ENCODE measurements around the gene PTPRF.
"Not testable (repeated sequence)": the region's sequence is repeated elsewhere in the genome, so short reads cannot be mapped to it uniquely, and the experiment has no call there.

PTPRF gene

DNA sequence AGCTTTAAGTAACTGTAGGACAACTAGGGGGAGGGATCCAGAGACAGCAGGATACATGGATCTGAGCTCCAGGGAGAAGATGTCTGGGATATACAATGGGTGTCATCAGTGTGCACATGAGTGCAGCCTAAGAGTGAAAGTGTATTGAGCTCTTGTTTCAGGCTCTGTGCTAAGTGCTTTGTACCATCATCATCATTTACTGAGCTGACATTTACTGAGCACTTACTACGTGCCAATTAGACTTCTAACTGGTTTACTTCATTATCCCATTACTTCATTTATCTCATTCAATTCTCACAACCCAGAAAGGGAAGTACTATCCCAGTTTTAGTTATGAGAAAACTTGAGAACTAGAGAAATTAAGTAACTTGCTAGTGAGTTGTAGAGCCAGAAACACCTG lies 114.8 kb downstream of the PTPRF start:
- TF ChIP-seq, protein P1, sequence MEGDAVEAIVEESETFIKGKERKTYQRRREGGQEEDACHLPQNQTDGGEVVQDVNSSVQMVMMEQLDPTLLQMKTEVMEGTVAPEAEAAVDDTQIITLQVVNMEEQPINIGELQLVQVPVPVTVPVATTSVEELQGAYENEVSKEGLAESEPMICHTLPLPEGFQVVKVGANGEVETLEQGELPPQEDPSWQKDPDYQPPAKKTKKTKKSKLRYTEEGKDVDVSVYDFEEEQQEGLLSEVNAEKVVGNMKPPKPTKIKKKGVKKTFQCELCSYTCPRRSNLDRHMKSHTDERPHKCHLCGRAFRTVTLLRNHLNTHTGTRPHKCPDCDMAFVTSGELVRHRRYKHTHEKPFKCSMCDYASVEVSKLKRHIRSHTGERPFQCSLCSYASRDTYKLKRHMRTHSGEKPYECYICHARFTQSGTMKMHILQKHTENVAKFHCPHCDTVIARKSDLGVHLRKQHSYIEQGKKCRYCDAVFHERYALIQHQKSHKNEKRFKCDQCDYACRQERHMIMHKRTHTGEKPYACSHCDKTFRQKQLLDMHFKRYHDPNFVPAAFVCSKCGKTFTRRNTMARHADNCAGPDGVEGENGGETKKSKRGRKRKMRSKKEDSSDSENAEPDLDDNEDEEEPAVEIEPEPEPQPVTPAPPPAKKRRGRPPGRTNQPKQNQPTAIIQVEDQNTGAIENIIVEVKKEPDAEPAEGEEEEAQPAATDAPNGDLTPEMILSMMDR (IDR thresholded peaks at IDR 0.05; ENCODE audit: insufficient read depth, low read depth, low read length, missing control alignments) = no peak
- no peak for DNase-seq (ENCODE audit: low read depth)
- H3K4me3 ChIP-seq (ENCODE audit: low read length) = no peak overlapping the region

GRCh38 chr1:43647331-43647730 lies 116.6 kb downstream of the PTPRF start:
- not testable (repeated sequence) for DNase-seq (ENCODE audit: low read depth); H3K4me3 ChIP-seq (ENCODE audit: low read length)

- DNase-seq (ENCODE audit: low read depth) = peak; percentile 65
- no peak overlapping the region for H3K4me3 ChIP-seq (ENCODE audit: low read length)
- TF ChIP-seq, protein P1 (IDR thresholded peaks at IDR 0.05; ENCODE audit: insufficient read depth, low read depth, low read length, missing control alignments) = no peak
These were observed 117.7 kb downstream of the PTPRF start for GRCh38 chr1:43648221-43648847.

DNA sequence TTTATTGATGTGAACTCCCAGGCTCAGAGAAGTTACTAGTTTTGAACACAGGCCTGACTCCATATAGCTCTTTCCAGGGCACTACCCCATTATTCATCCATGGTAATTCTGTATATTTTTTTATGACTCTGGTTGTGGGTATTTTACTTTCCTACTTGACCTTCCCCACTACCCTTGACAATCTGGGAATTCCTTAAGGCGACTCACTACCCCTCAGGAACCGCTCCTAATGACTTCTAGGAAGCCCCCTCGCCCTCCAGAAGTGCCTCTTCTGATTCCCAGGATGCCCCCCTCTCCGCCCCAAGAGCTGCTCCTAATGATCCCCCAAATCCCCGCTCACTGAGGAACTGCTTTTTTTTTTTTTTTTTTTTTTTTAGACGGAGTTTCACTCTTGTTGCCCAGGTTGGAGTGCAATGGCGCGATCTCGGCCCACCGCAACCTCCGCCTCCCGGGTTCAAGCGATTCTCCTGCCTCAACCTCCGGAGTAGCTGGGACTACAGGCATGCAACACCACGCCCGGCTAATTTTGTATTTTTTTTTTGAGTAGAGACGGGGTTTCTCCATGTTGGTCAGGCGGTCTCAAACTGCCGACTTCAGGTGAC lies 118.3 kb downstream of the PTPRF start:
- no peak for DNase-seq (ENCODE audit: low read depth)
- H3K4me3 ChIP-seq (ENCODE audit: low read length) = peak overlapping the region; percentile 68
- TF ChIP-seq, protein P1 (IDR thresholded peaks at IDR 0.05; ENCODE audit: insufficient read depth, low read depth, low read length, missing control alignments) = no peak

GRCh38 chr1:43650310-43651085 lies 119.8 kb downstream of the PTPRF start:
- peak; percentile 98 for DNase-seq (ENCODE audit: low read depth)
- H3K4me3 ChIP-seq (ENCODE audit: low read length) = peak overlapping the region; percentile 68
- TF ChIP-seq, protein P1 (IDR thresholded peaks at IDR 0.05; ENCODE audit: insufficient read depth, low read depth, low read length, missing control alignments) = no peak

DNA sequence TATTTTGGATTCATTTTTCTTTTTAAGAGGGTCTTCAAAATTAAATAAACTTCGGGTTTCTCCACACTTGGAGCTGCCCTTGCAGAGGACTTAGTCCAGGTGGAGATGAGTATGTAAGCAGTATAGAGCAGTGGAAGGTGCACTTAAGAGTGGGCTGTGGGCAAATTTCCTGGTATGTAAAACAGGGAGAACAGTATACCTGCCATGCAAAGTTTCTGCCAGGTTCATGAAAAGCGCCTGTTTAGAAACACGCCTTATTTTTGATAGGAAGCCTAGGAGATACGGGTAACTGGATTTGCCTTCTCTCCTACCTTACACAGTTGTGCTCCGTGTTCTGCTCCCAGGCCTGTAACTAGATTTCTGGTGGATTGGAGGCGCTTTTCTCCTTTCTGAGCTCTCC lies 120.5 kb downstream of the PTPRF start:
- TF ChIP-seq, protein P1 (IDR thresholded peaks at IDR 0.05; ENCODE audit: insufficient read depth, low read depth, low read length, missing control alignments) = no peak
- peak overlapping the region; percentile 68 for H3K4me3 ChIP-seq (ENCODE audit: low read length)
- peak; percentile 31 for DNase-seq (ENCODE audit: low read depth)

DNA sequence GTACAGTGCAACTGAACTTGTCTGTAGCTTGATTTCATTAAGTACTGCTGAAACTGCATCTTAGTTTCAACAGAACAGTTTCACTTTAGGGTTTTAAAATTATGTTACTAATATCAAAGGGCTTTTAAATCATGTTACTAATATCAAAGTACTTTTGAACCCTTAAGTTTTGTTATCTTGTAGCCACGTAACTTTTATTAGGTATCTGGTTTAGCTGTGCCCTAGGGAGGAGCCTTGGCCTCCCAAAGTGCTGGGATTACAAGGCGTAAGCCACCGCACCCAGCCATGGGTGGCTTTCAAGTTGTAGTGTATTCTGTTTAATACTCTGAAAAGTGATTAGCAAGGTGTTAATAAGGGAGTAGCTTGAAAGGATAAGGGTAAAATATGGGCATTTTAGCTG lies 121.2 kb downstream of the PTPRF start:
- DNase-seq (ENCODE audit: low read depth) = no peak
- TF ChIP-seq, protein P1 (IDR thresholded peaks at IDR 0.05; ENCODE audit: insufficient read depth, low read depth, low read length, missing control alignments) = no peak
- peak overlapping the region; percentile 68 for H3K4me3 ChIP-seq (ENCODE audit: low read length)

Data from epithelial cell of esophagus (primary cell).